GM04503 (cell line): ENCODE measurements around the gene ARHGAP24.
"Not testable (repeated sequence)": the region's sequence is repeated elsewhere in the genome, so short reads cannot be mapped to it uniquely, and the experiment has no call there.

ENCODE experiments used
- DNase-seq: peaks from one replicate; pipeline ENCODE4 v3.0.0-alpha.2; 2012; ENCODE audit warnings: low read depth

The ARHGAP24 gene

GRCh38 chr4:85861064-85861765 is 386.3 kb downstream of the ARHGAP24 start:
- DNase-seq = no peak

GRCh38 chr4:85862896-85863295 is 387.9 kb downstream of the ARHGAP24 start:
- no peak for DNase-seq

- no peak for DNase-seq
Measured at GRCh38 chr4:85864259-85865205, 389.6 kb downstream of the ARHGAP24 start.

GRCh38 chr4:85865256-85865655 is 390.3 kb downstream of the ARHGAP24 start:
- DNase-seq = no peak

GRCh38 chr4:85866508-85866907 is 391.6 kb downstream of the ARHGAP24 start:
- no peak for DNase-seq

- no peak for DNase-seq
Measured at GRCh38 chr4:85867271-85867670, 392.3 kb downstream of the ARHGAP24 start.

GRCh38 chr4:85869181-85869580 is 394.2 kb downstream of the ARHGAP24 start:
- no peak for DNase-seq

GRCh38 chr4:85870298-85871083 is 395.5 kb downstream of the ARHGAP24 start:
- no peak for DNase-seq

- no peak for DNase-seq
Measured at GRCh38 chr4:85873566-85873965, 398.6 kb downstream of the ARHGAP24 start.

- DNase-seq = no peak
Measured at GRCh38 chr4:85879518-85879917, 404.6 kb downstream of the ARHGAP24 start.

- DNase-seq = no peak
Measured at GRCh38 chr4:85883180-85883579, 408.2 kb downstream of the ARHGAP24 start.

GRCh38 chr4:85884251-85884650 is 409.3 kb downstream of the ARHGAP24 start:
- DNase-seq = no peak

- no peak for DNase-seq
Measured at GRCh38 chr4:85886665-85887064, 411.7 kb downstream of the ARHGAP24 start.

- DNase-seq = no peak
Measured at GRCh38 chr4:85889314-85889713, 414.4 kb downstream of the ARHGAP24 start.

GRCh38 chr4:85895755-85896154 is 420.8 kb downstream of the ARHGAP24 start:
- no peak for DNase-seq

- no peak for DNase-seq
Measured at GRCh38 chr4:85898231-85898630, 423.3 kb downstream of the ARHGAP24 start.

GRCh38 chr4:85901500-85901899 is 426.6 kb downstream of the ARHGAP24 start:
- DNase-seq = peak; percentile 37

GRCh38 chr4:85902647-85903046 is 427.7 kb downstream of the ARHGAP24 start:
- not testable (repeated sequence) for DNase-seq

- no peak for DNase-seq
Measured at GRCh38 chr4:85905761-85906160, 430.8 kb downstream of the ARHGAP24 start.

GRCh38 chr4:85907001-85907400 is 432.1 kb downstream of the ARHGAP24 start:
- DNase-seq = no peak

- no peak for DNase-seq
Measured at GRCh38 chr4:85909851-85910250, 434.9 kb downstream of the ARHGAP24 start.

- DNase-seq = no peak
Measured at GRCh38 chr4:85910985-85911384, 436.0 kb downstream of the ARHGAP24 start.
